G401 (cell line): Measurements from ENCODE around the gene SORCS1. TPM values are rescaled to one million over a fixed set of nuclear protein-coding genes. Genes with fewer than 3 reads are reported as not detected.
A peak's percentile ranks its signal among the peaks of the same experiment; 100 is the strongest.

Experiments used
- DNase-seq: peaks from one replicate; pipeline ENCODE4 v3.0.0-alpha.2; 2015; ENCODE audit warnings: low spot score
- in situ Hi-C: cut with HindIII; loops from 2 replicates; pipeline ENCODE4 v1.10.0; 2016; ENCODE audit warnings: low sequenced_read_pairs, mixed read lengths
- total RNA-seq: library from RNA; depleted of rRNA; stranded (reverse); fragments of >200 nt; shearing (Covaris generic); gene quantifications from 2 replicates; pipeline ENCODE4 v1.2.3, GENCODE V29; 2014

SORCS1 gene
- total RNA-seq, 1 experiment from 2014 or later = not detected

DNA sequence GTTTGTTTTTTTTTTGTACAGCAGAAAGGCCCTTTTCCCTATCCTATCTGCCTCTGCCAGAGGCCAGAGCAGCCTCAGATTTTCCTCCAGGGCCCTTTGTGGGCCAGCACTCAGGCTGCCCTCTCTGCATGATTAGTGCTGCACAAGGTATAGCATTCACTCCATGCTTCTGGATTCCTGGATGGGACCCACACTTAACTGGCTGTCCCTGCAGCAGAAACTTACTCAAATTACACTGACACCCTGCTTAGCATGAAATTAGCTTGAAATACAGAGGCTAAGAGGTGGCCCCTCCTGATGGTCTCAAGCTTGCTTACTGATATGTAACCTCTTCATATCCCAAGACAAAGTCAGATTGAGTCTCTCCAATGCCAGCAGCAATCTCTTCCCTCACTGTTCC is 239.3 kb downstream of the SORCS1 start:
- DNase-seq = no peak
- in situ Hi-C loops = no loop called here

DNA sequence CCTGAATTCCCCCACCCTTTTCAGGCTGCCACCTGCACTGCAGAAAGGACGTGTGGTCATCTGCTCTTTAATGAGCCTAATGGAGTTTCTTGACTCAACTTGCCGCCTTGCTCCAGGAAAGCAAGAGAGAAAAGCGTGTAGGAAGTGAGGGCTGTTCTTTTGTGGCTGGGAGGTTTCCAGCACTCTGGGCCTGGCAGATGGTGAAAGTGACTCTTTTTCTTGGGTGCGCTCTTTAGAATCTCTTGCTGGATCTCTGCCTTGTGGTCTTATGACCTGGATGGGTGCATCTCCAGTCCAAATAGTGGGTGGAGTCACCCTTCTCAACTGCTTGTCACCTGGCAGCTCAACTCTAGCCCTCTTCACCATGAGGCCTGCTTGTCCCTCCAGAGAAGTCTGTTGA is 244.0 kb downstream of the SORCS1 start:
- no peak for DNase-seq
- in situ Hi-C loops = no loop called here

DNA sequence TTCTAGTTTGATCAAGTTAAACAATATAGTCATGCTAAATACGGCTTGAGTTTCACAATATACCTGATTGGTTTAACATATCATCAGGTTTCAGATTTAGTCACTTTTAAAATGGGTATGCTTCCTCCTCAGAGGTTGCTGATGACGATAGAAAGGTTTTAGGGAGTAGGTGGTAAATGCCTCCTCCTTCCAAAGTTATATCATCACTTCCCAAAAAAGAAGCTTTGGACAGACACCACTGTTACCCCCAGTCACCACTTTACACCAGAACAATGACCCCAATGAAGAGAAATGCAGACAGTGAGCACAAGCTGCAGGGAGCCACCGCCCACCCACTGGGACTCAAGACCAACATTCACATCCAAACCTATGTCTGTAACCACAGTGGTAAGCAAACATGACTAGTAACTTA is 244.6 kb downstream of the SORCS1 start:
- in situ Hi-C loops = no loop called here
- DNase-seq = no peak

DNA sequence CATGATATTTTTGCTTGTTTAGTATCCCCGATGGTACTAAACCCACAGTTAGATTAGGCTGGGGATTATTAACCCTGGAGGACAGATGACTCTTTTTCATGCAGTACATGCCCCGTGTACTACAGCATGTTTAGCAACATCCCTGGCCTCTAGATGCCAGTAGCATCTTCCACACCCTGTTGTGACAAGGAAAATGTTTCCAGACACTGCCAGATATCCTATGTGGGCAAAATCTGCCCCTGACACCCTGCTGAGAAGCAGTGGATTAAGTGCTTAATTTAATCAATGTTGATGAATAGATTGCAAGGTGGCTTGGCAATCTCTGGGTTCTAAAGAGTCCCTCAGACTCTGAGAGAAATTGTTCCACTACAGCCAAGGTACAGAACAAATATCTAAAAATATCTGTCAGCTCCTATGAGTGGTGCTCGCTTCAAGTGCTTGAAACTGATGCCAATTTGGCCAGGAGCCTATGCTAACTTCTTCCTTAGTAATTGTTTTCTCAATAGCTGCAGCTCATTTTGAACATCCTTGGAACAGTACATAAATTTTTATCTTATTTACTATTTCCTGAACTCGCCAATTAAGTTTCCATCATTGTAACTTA is 247.0 kb downstream of the SORCS1 start:
- DNase-seq = peak; percentile 11
- in situ Hi-C loops = no loop called here

DNA sequence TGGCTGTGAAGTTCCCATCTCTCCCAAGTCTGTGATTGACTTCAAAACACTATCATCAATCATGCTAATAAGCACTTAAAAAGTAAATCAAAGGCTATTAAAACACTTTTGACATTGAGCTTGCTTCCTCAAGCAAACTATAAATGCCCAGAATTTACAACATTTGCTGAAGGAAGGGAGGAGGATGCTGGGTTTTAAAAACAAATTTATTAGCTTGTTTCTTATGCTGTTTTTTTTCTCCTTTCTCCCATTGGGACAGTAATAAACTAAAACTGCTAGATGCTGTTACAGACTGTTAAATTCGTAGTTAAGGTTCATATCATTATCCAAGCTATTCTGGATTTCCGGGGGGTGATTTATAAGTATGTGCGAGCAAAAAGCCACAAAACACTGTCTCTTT is 250.5 kb downstream of the SORCS1 start:
- in situ Hi-C loops = no loop called here
- DNase-seq = no peak

DNA sequence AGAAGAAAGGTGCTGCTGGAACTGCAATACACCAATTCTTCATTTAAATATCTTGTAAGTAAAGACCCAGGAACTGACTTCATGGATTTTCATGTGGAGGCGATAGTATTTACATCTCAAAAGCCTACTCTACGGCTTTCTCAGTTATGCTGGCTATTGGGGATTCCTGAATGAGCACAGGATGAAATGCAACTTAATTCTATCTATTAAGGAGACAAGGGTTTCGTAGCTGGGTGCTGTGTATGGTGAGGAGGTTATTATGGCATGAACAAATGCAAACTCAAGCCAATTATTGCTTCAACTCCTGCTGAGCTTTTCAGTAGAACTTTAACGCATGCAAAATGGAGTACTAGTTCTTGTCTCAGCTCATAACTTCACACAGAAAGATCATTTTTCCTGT is 251.2 kb downstream of the SORCS1 start:
- no peak for DNase-seq
- in situ Hi-C loops = no loop called here

DNA sequence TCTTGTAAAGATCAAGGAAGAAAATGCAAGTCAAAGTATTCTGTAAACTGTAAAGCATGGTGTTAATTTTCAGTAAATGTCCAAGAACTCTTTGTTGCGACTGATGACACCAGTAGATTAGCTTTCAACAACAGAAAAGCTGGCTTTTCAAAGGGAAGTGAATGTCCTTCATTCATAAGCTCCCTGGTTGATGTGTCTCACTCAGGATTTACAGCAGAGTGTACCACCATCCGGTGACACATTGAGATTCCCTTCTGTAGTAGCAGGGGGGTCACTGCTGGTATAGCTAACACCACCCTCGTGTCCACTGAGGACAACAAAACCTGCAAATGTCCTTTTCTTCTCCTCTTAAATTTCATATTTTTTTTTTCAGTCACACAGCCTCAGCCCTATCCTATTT is 253.4 kb downstream of the SORCS1 start:
- no peak for DNase-seq
- in situ Hi-C loops = no loop called here

DNA sequence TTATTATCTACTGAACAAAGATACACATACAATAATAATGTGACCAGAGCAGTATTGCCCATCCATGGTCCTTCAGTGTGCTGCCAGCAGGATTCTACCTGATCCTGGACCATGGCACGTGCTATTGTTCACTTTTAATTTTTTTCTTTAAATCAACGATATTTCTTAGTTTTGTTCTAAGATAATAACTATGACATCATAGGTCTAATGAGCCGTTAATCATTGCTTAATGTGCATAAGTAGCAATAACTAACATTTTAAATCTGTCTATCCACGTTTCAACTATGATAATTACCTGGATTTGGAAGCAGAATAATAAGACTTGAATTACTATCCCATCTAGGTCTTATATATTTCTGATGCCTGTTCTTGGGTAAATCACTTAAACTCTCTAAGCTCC is 253.8 kb downstream of the SORCS1 start:
- in situ Hi-C loops = no loop called here
- DNase-seq = no peak

DNA sequence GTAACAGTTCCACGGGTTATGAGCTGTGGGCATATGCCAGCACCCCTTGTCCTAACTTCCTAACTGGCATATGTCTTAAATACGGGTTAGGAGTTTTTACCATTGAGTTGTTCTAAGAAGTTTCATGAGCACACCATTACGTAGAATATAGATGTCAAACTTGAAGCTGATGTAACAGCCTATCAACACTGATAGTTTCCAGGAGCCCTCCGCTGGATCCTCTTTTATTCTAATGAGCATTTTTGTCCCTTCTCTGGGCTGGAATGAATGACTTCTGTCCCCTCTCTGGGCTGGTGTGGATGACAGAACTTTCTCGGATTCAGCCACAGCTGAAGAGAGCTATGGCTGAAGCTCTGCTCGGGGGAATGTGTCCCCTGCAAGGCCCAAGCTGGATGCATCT is 256.3 kb downstream of the SORCS1 start:
- DNase-seq = no peak
- in situ Hi-C loops = no loop called here

DNA sequence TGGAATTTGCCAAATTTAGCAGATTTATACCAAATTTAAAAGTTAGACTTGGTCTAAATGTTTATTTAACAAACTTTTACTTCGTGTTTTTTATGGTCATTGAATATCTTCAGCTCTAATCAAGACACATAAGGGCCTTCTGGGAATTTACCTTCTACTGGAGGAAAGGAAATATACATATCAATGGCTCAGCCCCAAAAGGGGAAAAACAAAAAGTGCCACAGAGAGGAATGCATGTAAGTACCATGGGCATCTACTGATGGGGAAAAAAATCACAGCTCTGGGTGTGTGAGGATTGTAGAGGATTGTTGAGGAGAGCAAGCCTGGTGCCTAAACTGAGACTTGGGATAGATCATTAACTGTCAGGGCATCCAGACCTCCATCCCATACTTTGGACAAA is 260.3 kb downstream of the SORCS1 start:
- in situ Hi-C loops = no loop called here
- DNase-seq = no peak

DNA sequence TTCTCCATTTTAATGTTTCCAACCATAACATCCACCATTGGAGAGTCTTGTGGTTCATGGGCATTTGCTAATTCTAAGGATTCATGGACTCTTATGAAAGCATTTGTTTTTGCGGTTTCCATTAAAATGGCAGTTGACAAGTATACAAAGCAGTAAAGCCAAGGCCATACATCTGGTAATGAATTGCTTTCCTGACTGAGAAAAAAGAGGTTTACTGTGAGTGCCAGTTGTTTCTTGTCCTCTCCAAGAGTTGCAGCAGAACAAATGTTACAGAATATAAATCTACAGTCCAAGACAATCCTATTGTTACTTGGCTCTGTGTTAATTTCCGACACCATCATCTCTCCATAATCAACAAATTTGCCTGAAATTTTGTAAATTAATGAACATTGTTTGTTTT is 261.3 kb downstream of the SORCS1 start:
- no peak for DNase-seq
- in situ Hi-C loops = no loop called here

DNA sequence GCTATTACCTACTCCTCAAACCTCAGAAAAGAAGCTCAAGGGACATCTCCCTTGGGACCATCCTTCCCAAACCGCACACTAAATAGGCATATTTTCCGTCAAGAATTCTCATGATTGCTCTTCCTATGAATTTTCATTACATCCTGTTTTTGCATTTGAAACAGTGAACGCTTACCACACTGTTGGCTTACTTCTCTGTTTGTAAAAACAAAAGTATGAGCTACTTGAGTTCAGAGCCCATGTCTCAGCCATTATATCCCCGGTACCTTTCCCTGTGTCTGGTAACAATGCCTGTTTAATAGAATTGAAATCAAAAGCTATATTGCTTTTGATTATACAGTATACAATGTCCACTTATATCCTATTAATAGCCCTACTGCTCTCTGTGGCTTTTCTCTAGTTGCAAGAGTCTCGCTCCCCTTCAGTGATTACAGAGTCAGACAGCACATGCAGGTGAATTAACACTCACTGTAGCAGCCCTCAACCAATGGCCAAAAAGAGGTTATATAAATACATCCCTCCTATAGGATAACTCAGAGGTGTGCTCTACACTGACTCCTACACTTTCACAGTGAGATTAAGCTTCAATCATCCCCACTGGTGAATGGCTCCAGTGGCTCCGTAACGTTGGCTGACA is 264.4 kb downstream of the SORCS1 start:
- DNase-seq = no peak
- in situ Hi-C loops = no loop called here

DNA sequence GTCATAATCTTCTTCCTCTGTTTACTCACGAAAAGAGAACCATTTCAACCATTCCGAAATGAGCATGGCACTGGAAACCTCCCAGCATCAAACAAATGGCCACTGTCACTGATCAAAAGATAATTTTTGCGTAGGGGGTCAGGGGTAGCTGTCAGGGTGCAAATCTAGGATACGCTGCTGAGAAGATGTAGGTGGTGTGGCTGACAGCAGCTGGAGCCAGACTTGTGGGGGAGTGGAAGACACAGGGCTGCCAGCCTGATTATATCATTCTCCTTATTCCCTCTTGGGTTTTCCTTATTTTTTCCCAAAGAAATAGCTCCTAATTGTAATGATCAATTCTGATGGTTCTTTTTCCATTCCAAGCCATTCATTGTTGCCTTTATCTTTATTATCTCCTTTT is 266.1 kb downstream of the SORCS1 start:
- in situ Hi-C loops = no loop called here
- DNase-seq = no peak

DNA sequence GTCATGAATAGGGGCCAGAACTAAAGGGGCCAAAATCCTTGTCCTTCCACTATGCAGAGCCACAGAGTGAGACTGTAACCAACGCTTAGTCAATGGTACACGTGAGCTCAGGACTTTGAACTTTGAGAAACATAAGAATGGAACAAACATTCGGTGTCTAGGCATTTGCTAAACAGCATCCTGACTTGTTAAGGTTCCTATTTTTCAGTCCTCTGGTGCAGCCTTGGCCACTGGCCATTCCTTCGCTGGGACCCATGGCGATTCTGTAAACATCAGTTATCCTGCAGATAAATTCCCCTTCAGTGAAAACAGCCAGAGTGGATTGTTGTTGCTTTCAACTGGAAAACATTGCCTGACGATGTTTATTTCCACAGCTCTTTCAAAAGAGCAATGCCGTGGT is 266.8 kb downstream of the SORCS1 start:
- in situ Hi-C loops = no loop called here

DNA sequence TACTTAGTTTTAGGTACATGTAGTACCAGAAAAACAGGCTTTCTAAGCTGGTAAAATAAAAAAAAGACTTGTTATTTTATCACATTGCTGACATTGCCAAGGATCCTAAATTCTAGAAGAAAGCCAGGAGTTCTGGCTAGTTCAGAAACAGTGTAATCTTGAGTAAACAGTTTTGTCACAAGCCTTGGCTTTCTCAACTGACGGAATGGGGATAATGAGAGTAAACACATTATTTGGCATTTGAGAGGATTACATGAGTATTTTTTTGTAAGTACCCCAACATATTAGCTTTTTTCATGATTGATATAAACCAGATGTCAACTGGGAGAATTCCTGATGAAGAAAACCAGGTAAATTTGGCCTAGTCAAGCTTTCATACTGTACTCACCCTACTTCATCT is 269.8 kb downstream of the SORCS1 start:
- in situ Hi-C loops = no loop called here
- DNase-seq = no peak

More for the DNA sequence above, 266.8 kb downstream of the SORCS1 start:
- no peak for DNase-seq

DNA sequence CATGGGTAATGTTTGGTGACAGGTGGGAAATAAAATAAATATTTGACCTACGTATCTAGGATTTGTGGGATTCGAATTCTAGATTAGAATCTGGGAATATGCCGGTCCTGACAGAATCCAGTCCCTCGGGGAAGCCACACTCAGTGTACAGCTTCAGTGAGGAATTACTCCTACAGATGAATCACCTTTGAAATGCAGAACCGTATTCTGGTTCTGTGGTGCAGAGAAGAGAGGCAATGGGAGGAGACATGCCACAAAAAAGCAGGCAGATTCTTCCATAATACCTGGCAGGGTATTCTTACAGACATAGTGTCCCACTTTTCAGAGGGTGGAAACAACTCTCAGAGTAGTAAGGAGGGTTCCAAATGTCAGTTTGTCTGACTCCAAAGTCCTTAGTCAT is 286.9 kb downstream of the SORCS1 start:
- in situ Hi-C loops = no loop called here
- DNase-seq = no peak

DNA sequence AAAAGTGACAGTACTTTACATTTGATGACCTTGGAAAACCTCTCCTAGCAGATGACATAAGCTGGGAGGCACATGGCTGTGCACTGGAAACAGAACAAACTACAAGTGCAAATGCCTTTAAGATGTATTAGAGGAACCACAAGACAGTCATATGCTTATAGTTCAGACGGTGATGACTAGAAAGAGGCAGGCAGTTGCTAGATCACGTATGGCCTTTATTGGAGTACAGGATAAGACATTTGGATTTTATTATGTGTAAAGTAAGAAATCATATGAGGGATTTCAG is 290.0 kb downstream of the SORCS1 start:
- DNase-seq = no peak
- in situ Hi-C loops = no loop called here

DNA sequence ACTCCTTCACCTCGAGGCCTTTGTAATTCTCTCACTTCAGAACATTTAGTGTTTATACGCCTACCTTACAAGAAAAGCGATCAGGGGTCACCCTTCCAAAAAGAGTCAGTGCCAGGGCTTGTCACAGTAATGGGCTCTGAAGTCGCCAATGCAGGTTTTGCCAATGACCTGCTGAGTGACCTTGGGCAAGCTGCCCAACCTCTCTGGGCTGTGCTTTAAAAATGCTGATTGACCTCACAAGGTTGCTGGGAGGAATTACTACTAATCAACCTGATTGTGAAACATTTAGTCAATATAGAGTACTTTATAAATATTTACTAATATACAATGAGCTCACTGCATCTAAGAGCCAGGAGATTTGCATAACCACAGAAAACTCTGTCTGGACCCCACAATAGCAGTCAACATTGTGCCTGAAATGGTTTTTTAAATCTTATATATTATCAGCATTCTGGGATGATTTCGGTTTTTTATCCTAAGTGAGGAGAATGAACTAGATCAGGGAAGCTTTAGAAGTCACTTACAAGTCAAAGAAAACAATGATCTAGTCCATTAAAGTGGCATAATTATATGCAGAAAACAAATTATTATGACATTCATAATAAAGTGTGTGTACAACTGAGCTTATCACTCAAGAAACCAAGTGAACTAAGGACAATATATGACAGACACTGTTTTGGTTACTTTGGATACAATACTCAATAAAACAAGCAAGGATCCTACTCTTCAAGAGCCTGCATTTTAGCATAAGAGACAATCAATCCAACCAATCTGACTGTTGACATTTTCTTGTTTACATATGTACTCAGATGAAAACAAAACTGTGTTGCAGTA is 290.5 kb downstream of the SORCS1 start:
- DNase-seq = no peak
- in situ Hi-C loops = no loop called here

DNA sequence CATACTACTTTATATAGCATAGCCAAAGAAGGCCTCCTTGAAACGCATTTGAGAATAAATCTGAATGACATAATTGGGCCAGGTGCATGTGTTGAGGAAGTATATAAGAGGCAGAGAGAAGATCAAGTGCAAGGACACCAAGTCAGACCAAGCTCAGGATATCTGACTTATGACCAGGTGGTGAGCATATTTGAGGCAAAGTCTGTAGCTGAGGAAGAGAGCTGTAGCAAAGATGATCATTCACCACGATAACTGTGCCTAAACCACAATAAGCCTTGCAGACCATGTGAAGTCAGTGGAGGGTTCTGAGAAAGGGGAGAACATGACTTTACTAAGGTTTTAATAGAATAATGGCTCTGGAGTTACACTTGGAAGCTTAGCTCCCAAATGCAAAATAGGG is 292.3 kb downstream of the SORCS1 start:
- in situ Hi-C loops = no loop called here
- DNase-seq = no peak

DNA sequence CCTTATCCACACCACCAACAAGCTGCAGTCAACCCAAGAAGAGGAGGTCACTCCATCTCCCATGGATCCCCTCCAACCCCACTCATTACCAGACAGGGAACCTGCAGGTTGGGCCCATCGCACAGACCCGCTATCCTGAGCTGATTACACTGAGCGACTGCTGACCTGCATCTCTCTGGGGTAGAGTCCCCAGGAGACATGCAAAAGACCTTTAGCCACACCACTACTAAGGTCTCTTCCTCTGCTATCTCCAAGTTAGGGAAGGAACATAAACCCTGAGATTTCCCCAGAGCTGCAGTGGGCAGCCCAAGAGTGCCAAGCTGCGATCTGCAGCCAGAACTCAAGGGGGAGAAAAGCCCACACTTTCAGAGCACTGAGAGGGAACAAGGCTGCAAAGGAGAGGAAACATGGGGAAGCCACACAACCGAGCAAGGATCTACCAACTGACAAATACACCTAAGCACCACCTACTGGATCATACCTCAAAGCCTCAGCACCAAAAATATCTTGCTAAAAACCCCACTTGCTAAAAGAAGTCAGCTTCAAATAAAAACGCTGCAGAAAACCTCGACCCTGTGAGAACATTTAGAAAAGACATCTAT is 298.2 kb downstream of the SORCS1 start:
- in situ Hi-C loops = no loop called here
- no peak for DNase-seq
